Hepatocyte (in vitro differentiated cells): ENCODE measurements around the gene IPO7. TPM values are rescaled to one million over a fixed set of nuclear protein-coding genes. Genes with fewer than 3 reads are reported as not detected.

Source experiments
- DNase-seq: peaks from one replicate; pipeline ENCODE4 v3.0.0-alpha.2; 2016; ENCODE audit warnings: low spot score
- H2AFZ ChIP-seq: fragments of 200-600 bp; sonication (generic); 2 replicates; pipeline ENCODE4 v1.6.0; 2016; ENCODE audit warnings: antibody characterized with exemption, mild to moderate bottlenecking
- H3K27ac ChIP-seq: fragments of 200-600 bp; sonication (generic); 2 replicates; pipeline ENCODE4 v1.5.1; 2016; ENCODE audit warnings: mild to moderate bottlenecking
- H3K27me3 ChIP-seq: fragments of 200-600 bp; sonication (generic); 2 replicates; pipeline ENCODE4 v1.6.1; 2016
- H3K36me3 ChIP-seq: fragments of 200-600 bp; sonication (generic); replicated peaks from 2 replicates; pipeline ENCODE4 v1.5.1; 2016; ENCODE audit warnings: low read depth; ENCODE audit not compliant: insufficient read depth
- H3K4me1 ChIP-seq: fragments of 200-600 bp; sonication (generic); 2 replicates; pipeline ENCODE4 v1.5.1; 2016; ENCODE audit warnings: mild to moderate bottlenecking, moderate library complexity; ENCODE audit not compliant: insufficient read depth
- H3K4me2 ChIP-seq: fragments of 200-600 bp; sonication (generic); 2 replicates; pipeline ENCODE4 v1.6.0; 2016
- H3K4me3 ChIP-seq: fragments of 200-600 bp; sonication (generic); 2 replicates; pipeline ENCODE4 v1.5.1; 2016; ENCODE audit warnings: mild to moderate bottlenecking
- H3K79me2 ChIP-seq: fragments of 200-600 bp; sonication (generic); 2 replicates; pipeline ENCODE4 v1.6.0; 2017; ENCODE audit warnings: mild to moderate bottlenecking
- H3K9me2 ChIP-seq: fragments of 200-600 bp; sonication (generic); replicated peaks from 2 replicates; pipeline ENCODE4 v1.6.0; 2017; ENCODE audit warnings: mild to moderate bottlenecking; ENCODE audit not compliant: insufficient read depth
- H3K9me3 ChIP-seq: fragments of 200-600 bp; sonication (generic); 2 replicates; pipeline ENCODE4 v1.5.1; 2016; ENCODE audit warnings: low read depth, mild to moderate bottlenecking
- H4K20me1 ChIP-seq: fragments of 200-600 bp; sonication (generic); 2 replicates; pipeline ENCODE4 v1.6.0; 2016; ENCODE audit warnings: mild to moderate bottlenecking; ENCODE audit not compliant: insufficient read depth, poor library complexity, severe bottlenecking
- EZH2 ChIP-seq: fragments of 200-600 bp; sonication (generic); IDR thresholded peaks from 2 replicates; pipeline ENCODE4 v1.6.1; 2016; ENCODE audit warnings: antibody characterized with exemption, mild to moderate bottlenecking, borderline replicate concordance
- EZH2phosphoT487 ChIP-seq: fragments of 200-600 bp; sonication (generic); IDR thresholded peaks from one replicate; pipeline ENCODE4 v1.6.1; 2018; ENCODE audit warnings: antibody characterized with exemption, mild to moderate bottlenecking, low read depth, moderate library complexity; ENCODE audit not compliant: unreplicated experiment, severe bottlenecking
- WGBS: methylation state at CpG from one replicate; pipeline ENCODE4 v1.1.6; 2016; ENCODE audit warnings: low lambda C conversion rate; ENCODE audit errors: missing lambda C conversion rate; 5-methylcytosine and 5-hydroxymethylcytosine counted together
- polyA plus RNA-seq: library from polyadenylated mRNA; unstranded; fragments of >200 nt; fragmentation: Nextera tagmentation; extraction: Ambion mirVana; gene quantifications from 2 replicates; pipeline ENCODE4 v1.2.1, GENCODE V29; 2016
- total RNA-seq: library from RNA; depleted of rRNA; stranded (reverse); fragments of >200 nt; gene quantifications from 2 replicates; pipeline ENCODE4 v1.2.3, GENCODE V29; 2014
- TF ChIP-seq, protein P1 (sequence below): fragments of 200-600 bp; sonication (generic); IDR thresholded peaks from 2 replicates; pipeline ENCODE4 v1.5.1; 2016; ENCODE audit warnings: antibody characterized with exemption, mild to moderate bottlenecking; ENCODE audit not compliant: poor library complexity

The IPO7 gene
- total and polyA plus RNA-seq, 2 experiments from 2014 or later: 6.4 to 92.7 TPM

DNA sequence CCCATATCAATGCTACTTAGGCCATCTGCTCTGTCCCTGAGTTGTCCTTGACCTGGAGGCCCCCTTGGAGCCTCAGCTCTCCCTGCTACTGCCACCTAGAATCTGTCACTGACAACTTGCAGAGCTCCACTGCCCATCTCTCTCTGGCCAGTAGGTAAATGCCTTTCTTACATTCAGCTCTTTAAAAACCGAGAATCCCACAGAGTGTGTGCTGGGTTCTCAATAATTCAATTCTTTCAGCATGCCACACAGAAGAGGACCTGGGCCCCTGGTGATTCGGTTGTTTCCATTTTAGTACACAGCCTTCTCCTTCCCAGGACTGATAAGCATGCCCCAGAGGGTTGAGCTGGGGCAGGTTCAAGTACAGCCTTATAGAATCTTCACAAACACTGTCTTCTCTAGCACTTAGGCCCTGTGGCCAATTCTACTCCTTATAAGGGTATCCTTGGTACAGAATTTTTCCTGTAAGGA, 22.0 kb upstream of the IPO7 start:
- H3K4me3 ChIP-seq: no peak overlapping the region
- no peaks in the 10 kb centered on the region for H3K36me3 ChIP-seq
- H3K27ac ChIP-seq: peak overlapping the region; percentile 99
- H3K79me2 ChIP-seq: no peaks in the 10 kb centered on the region
- WGBS: 61% methylated on average over 2 of the region's 2 CpGs
- no peaks in the 10 kb centered on the region for H4K20me1 ChIP-seq
- no peak for TF ChIP-seq EZH2phosphoT487
- no peak for TF ChIP-seq EZH2
- TF ChIP-seq, protein P1, sequence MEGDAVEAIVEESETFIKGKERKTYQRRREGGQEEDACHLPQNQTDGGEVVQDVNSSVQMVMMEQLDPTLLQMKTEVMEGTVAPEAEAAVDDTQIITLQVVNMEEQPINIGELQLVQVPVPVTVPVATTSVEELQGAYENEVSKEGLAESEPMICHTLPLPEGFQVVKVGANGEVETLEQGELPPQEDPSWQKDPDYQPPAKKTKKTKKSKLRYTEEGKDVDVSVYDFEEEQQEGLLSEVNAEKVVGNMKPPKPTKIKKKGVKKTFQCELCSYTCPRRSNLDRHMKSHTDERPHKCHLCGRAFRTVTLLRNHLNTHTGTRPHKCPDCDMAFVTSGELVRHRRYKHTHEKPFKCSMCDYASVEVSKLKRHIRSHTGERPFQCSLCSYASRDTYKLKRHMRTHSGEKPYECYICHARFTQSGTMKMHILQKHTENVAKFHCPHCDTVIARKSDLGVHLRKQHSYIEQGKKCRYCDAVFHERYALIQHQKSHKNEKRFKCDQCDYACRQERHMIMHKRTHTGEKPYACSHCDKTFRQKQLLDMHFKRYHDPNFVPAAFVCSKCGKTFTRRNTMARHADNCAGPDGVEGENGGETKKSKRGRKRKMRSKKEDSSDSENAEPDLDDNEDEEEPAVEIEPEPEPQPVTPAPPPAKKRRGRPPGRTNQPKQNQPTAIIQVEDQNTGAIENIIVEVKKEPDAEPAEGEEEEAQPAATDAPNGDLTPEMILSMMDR: no peak
- no peaks in the 10 kb centered on the region for H3K9me3 ChIP-seq
- no peak for DNase-seq
- H3K9me2 ChIP-seq: no peaks in the 10 kb centered on the region
- H3K4me2 ChIP-seq: no peak overlapping the region
- no peaks in the 10 kb centered on the region for H3K27me3 ChIP-seq
- H2AFZ ChIP-seq: no peak overlapping the region
- H3K4me1 ChIP-seq: peaks cover 12% of the 10 kb centered on the region

- Histone ChIP-seq H3K9me3 (no peaks in the 10 kb centered on the region), H3K27ac (peak overlapping the region; percentile 99), H3K9me2 (no peaks in the 10 kb centered on the region), H4K20me1 (no peaks in the 10 kb centered on the region), H3K4me1 (peaks cover 12% of the 10 kb centered on the region), H3K4me2 (peak overlapping the region; percentile 81), H3K27me3 (no peaks in the 10 kb centered on the region), H3K36me3 (no peaks in the 10 kb centered on the region), H3K79me2 (no peaks in the 10 kb centered on the region), H2AFZ (peak overlapping the region; percentile 93), H3K4me3 (no peak overlapping the region)
- DNase-seq: peak; percentile 97
- TF ChIP-seq EZH2phosphoT487 (no peak), EZH2 (no peak)
- TF ChIP-seq, protein P1: no peak
- 9% methylated on average over 62 of the region's 64 CpGs for WGBS
Measured at GRCh38 chr11:9363954-9364912, 20.2 kb upstream of the IPO7 start.

- Histone ChIP-seq H3K79me2 (no peaks in the 10 kb centered on the region), H2AFZ (no peak overlapping the region), H4K20me1 (no peaks in the 10 kb centered on the region), H3K4me3 (no peak overlapping the region), H3K36me3 (no peaks in the 10 kb centered on the region), H3K4me1 (peaks cover 12% of the 10 kb centered on the region), H3K9me3 (no peaks in the 10 kb centered on the region), H3K27me3 (no peaks in the 10 kb centered on the region), H3K4me2 (no peak overlapping the region), H3K9me2 (no peaks in the 10 kb centered on the region), H3K27ac (peak overlapping the region; percentile 22)
- no peak for DNase-seq
- TF ChIP-seq EZH2: no peak
- no peak for TF ChIP-seq EZH2phosphoT487
- TF ChIP-seq, protein P1: no peak
- WGBS: 78% methylated on average over 2 of the region's 2 CpGs
Measured at GRCh38 chr11:9367551-9367950, 16.9 kb upstream of the IPO7 start.
